A549 (cell line): ENCODE results near the gene BABAM2.

Experiments used
- BHLHE40 ChIP-seq: IDR thresholded peaks from 2 replicates; pipeline ENCODE4 v1.6.1; 2012; ENCODE audit warnings: low read depth, low read length, inconsistent platforms
- CEBPB ChIP-seq, 2 experiments: fragments of >200 bp in 1 of 2; sonication (Bioruptor Twin) in 1 of 2; formaldehyde crosslinking in 1 of 2; IDR thresholded peaks; 2 replicates each; pipeline ENCODE4 v1.6.1; 2012 to 2016
- CHD4 ChIP-seq: fragments of 200-600 bp; sonication (generic); IDR thresholded peaks from 2 replicates; pipeline ENCODE4 v1.6.1; 2016; ENCODE audit warnings: antibody characterized with exemption, mild to moderate bottlenecking, borderline replicate concordance
- CTCF ChIP-seq: fragments of >200 bp; sonication (Bioruptor Twin); formaldehyde crosslinking; IDR thresholded peaks from 3 replicates; pipeline ENCODE4 v1.5.1; 2016
- E2F6 ChIP-seq: IDR thresholded peaks from 2 replicates; pipeline ENCODE4 v1.6.1; 2012; ENCODE audit warnings: low read depth, borderline replicate concordance
- EP300 ChIP-seq, 2 experiments: fragments of >200 bp; sonication (Bioruptor Twin); formaldehyde crosslinking; IDR thresholded peaks; 2 replicates in 1 of 2; 3 replicates in 1 of 2; pipeline ENCODE4 v1.6.1; 2016 to 2017
- MAX ChIP-seq: IDR thresholded peaks from 2 replicates; pipeline ENCODE4 v1.6.1; 2012
- POLR2A ChIP-seq: IDR thresholded peaks from 2 replicates; pipeline ENCODE4 v1.6.1; 2012; ENCODE audit warnings: mild to moderate bottlenecking, low read length
- RCOR1 ChIP-seq: fragments of 150-350 bp; IDR thresholded peaks from 2 replicates; pipeline ENCODE4 v1.6.1; 2014; ENCODE audit warnings: antibody characterized with exemption, low read length, low read depth
- REST ChIP-seq: fragments of 200-600 bp; sonication (generic); IDR thresholded peaks from 2 replicates; pipeline ENCODE4 v1.6.1; 2016; ENCODE audit warnings: antibody characterized with exemption, mild to moderate bottlenecking, moderate library complexity
- ZFP36 ChIP-seq: fragments of 450-650 bp; IDR thresholded peaks from 2 replicates; pipeline ENCODE4 v1.6.1; 2014; ENCODE audit warnings: borderline replicate concordance; ENCODE audit not compliant: partially characterized antibody
- ZNF302 ChIP-seq: fragments of 250-450 bp; sonication (Bioruptor Pico); IDR thresholded peaks from 2 replicates; pipeline ENCODE4 v1.9.0; 2021; ENCODE audit warnings: inconsistent platforms, mild to moderate bottlenecking, moderate library complexity

- TF ChIP-seq MAX, result no peak
- TF ChIP-seq CTCF, result no peak
- TF ChIP-seq RCOR1, result no peak
- no peak for TF ChIP-seq REST
- TF ChIP-seq CEBPB (IDR thresholded peaks at IDR 0.05), result no peak
- TF ChIP-seq EP300 (IDR thresholded peaks at IDR 0.05), result no peak
- TF ChIP-seq POLR2A, result no peak
- TF ChIP-seq E2F6, result no peak
- TF ChIP-seq BHLHE40, result no peak
- TF ChIP-seq CHD4, result no peak
- no peak for TF ChIP-seq ZNF302 (CRISPR knock-in tag)
- TF ChIP-seq ZFP36, result no peak
Measured at GRCh38 chr2:28000287-28000686, 109.8 kb downstream of the BABAM2 start.
